K562 (cell line): ENCODE data around the gene HOTAIR. TPM values are rescaled to one million over a fixed set of nuclear protein-coding genes. Genes with fewer than 3 reads are reported as not detected.

Experiments used
- IRF1 ChIP-seq: sonication (generic); formaldehyde crosslinking; IDR thresholded peaks from 2 replicates; pipeline ENCODE4 v1.8.0; 2022; ENCODE audit warnings: missing genetic modification reagents, mild to moderate bottlenecking, borderline replicate concordance
- polyA plus RNA-seq, 8 experiments: library from polyadenylated mRNA; depleted of rRNA in 4 of 8; stranded (reverse) in 5 of 8; unstranded in 3 of 8; fragments of >200 nt; fragmentation: Nextera tagmentation in 2 of 8; fragmentation: Illumina TruSeq in 1 of 8; extraction: Ambion mirVana in 2 of 8; extraction: Trizol in 1 of 8; gene quantifications; 2 replicates each; pipeline versions ENCODE4 v1.2.1 to v1.2.3, GENCODE V29; 2011 to 2014; ENCODE audit warnings: inconsistent platforms in 1 of 8, missing spikeins in 1 of 8
- total RNA-seq, 7 experiments: library from RNA; depleted of rRNA in 6 of 7; stranded (reverse); fragments of >200 nt in 6 of 7; fragmentation: Illumina TruSeq in 2 of 7; extraction: Trizol in 2 of 7; gene quantifications; 2 replicates each; pipeline versions ENCODE4 v1.2.1 to v1.2.3, GENCODE V29; 2011 to 2021; ENCODE audit warnings: low replicate concordance in 1 of 7
- TF ChIP-seq, protein P1 (sequence below): fragments of 200-800 bp; sonication (Bioruptor generic); IDR thresholded peaks from 2 replicates; pipeline ENCODE4 v1.6.1; 2016; ENCODE audit warnings: missing genetic modification characterization, missing compliant biosample characterization

HOTAIR gene
- total and polyA plus RNA-seq, 9 of the 15 experiments (the other 6 are each of a cell fraction or from before 2014, with no cell fraction given) = 0.04 TPM; not detected in 8

GRCh38 chr12:54019924-54020590 is 45.3 kb upstream of the HOTAIR start (continued):
- TF ChIP-seq, protein P1, sequence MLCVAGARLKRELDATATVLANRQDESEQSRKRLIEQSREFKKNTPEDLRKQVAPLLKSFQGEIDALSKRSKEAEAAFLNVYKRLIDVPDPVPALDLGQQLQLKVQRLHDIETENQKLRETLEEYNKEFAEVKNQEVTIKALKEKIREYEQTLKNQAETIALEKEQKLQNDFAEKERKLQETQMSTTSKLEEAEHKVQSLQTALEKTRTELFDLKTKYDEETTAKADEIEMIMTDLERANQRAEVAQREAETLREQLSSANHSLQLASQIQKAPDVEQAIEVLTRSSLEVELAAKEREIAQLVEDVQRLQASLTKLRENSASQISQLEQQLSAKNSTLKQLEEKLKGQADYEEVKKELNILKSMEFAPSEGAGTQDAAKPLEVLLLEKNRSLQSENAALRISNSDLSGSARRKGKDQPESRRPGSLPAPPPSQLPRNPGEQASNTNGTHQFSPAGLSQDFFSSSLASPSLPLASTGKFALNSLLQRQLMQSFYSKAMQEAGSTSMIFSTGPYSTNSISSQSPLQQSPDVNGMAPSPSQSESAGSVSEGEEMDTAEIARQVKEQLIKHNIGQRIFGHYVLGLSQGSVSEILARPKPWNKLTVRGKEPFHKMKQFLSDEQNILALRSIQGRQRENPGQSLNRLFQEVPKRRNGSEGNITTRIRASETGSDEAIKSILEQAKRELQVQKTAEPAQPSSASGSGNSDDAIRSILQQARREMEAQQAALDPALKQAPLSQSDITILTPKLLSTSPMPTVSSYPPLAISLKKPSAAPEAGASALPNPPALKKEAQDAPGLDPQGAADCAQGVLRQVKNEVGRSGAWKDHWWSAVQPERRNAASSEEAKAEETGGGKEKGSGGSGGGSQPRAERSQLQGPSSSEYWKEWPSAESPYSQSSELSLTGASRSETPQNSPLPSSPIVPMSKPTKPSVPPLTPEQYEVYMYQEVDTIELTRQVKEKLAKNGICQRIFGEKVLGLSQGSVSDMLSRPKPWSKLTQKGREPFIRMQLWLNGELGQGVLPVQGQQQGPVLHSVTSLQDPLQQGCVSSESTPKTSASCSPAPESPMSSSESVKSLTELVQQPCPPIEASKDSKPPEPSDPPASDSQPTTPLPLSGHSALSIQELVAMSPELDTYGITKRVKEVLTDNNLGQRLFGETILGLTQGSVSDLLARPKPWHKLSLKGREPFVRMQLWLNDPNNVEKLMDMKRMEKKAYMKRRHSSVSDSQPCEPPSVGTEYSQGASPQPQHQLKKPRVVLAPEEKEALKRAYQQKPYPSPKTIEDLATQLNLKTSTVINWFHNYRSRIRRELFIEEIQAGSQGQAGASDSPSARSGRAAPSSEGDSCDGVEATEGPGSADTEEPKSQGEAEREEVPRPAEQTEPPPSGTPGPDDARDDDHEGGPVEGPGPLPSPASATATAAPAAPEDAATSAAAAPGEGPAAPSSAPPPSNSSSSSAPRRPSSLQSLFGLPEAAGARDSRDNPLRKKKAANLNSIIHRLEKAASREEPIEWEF (CRISPR knock-in tag) = no peak
- no peak for TF ChIP-seq IRF1 (CRISPR knock-in tag)
